Mesenchymal stem cell (in vitro differentiated cells and primary cell): ENCODE measurements around the gene GZMH. TPM values are rescaled to one million over a fixed set of nuclear protein-coding genes. Genes with fewer than 3 reads are reported as not detected.
"Not testable (repeated sequence)": the region's sequence is repeated elsewhere in the genome, so short reads cannot be mapped to it uniquely, and the experiment has no call there.

Experiments used
- DNase-seq: peaks from one replicate; pipeline ENCODE4 v3.0.0-alpha.2; 2013
- H2AFZ ChIP-seq: one replicate; pipeline ENCODE4 v1.6.1; 2013; ENCODE audit warnings: low read depth, mild to moderate bottlenecking, control low read depth, inconsistent platforms, low read length, moderate library complexity
- H2AK5ac ChIP-seq: 2 replicates; pipeline ENCODE4 v1.6.1; 2013; ENCODE audit warnings: low read length, moderate library complexity, mild to moderate bottlenecking, inconsistent platforms; ENCODE audit not compliant: severe bottlenecking
- H2BK120ac ChIP-seq: one replicate; pipeline ENCODE4 v1.6.1; 2013; ENCODE audit warnings: low read depth, mild to moderate bottlenecking, inconsistent platforms, low read length, moderate library complexity
- H2BK12ac ChIP-seq, 2 experiments: one replicate each; pipeline ENCODE4 v1.6.1; 2013; ENCODE audit warnings: inconsistent platforms in 2 of 2, low read length in 2 of 2, mild to moderate bottlenecking in 2 of 2, moderate library complexity in 2 of 2, control low read depth in 1 of 2
- H2BK15ac ChIP-seq: one replicate; pipeline ENCODE4 v1.6.1; 2013; ENCODE audit warnings: mild to moderate bottlenecking, low read depth, inconsistent platforms; ENCODE audit not compliant: poor library complexity, severe bottlenecking
- H2BK5ac ChIP-seq: 2 replicates; pipeline ENCODE4 v1.6.1; 2013; ENCODE audit warnings: low read depth, mild to moderate bottlenecking, low read length, control low read depth, inconsistent platforms; ENCODE audit not compliant: poor library complexity, severe bottlenecking
- H3K14ac ChIP-seq, 2 experiments: one replicate each; pipeline ENCODE4 v1.6.1; 2013; ENCODE audit warnings: inconsistent platforms in 2 of 2, low read length in 2 of 2, control low read depth in 1 of 2, mild to moderate bottlenecking in 1 of 2, moderate library complexity in 1 of 2
- H3K18ac ChIP-seq, 2 experiments: one replicate each; pipeline ENCODE4 v1.6.1; 2013; ENCODE audit warnings: inconsistent platforms in 2 of 2, low read length in 2 of 2, control low read depth in 1 of 2, low read depth in 1 of 2, mild to moderate bottlenecking in 1 of 2
- H3K23ac ChIP-seq, 2 experiments: one replicate each; pipeline ENCODE4 v1.6.1; 2013; ENCODE audit warnings: inconsistent platforms in 2 of 2, low read length in 2 of 2, mild to moderate bottlenecking in 2 of 2, moderate library complexity in 2 of 2, control low read depth in 1 of 2
- H3K27ac ChIP-seq: 2 replicates; pipeline ENCODE4 v1.5.1; 2013; ENCODE audit warnings: mild to moderate bottlenecking, moderate library complexity, low read length, control low read depth, inconsistent platforms; ENCODE audit not compliant: poor library complexity, severe bottlenecking
- H3K27me3 ChIP-seq, 2 experiments: 2 replicates each; pipeline versions ENCODE4 v1.6.1 to v1.7.0; 2013; ENCODE audit warnings: low read length in 2 of 2, mild to moderate bottlenecking in 2 of 2, moderate library complexity in 2 of 2, control low read depth in 1 of 2, inconsistent platforms in 1 of 2; ENCODE audit not compliant: control insufficient read depth in 1 of 2, insufficient read depth in 1 of 2
- H3K36me3 ChIP-seq, 2 experiments: 2 replicates each; pipeline versions ENCODE4 v1.6.1 to v1.7.0; 2013; ENCODE audit warnings: low read length in 2 of 2, control low read depth in 1 of 2, inconsistent platforms in 1 of 2, low read depth in 1 of 2, mild to moderate bottlenecking in 1 of 2; ENCODE audit not compliant: insufficient read depth in 2 of 2, control insufficient read depth in 1 of 2
- H3K4ac ChIP-seq, 2 experiments: one replicate each; pipeline ENCODE4 v1.6.1; 2013; ENCODE audit warnings: inconsistent platforms in 2 of 2, low read length in 2 of 2, mild to moderate bottlenecking in 2 of 2, moderate library complexity in 2 of 2, control low read depth in 1 of 2, low read depth in 1 of 2
- H3K4me1 ChIP-seq: 2 replicates; pipeline ENCODE4 v1.6.1; 2013; ENCODE audit warnings: low read depth, low read length, control low read depth; ENCODE audit not compliant: control insufficient read depth, insufficient read depth
- H3K4me2 ChIP-seq: 2 replicates; pipeline ENCODE4 v1.6.1; 2013; ENCODE audit warnings: low read length, mild to moderate bottlenecking, inconsistent platforms; ENCODE audit not compliant: poor library complexity, severe bottlenecking
- H3K4me3 ChIP-seq, 2 experiments: 2 replicates each; pipeline versions ENCODE4 v1.5.1 to v1.7.0; 2013; ENCODE audit warnings: low read length in 2 of 2, mild to moderate bottlenecking in 2 of 2, control low read depth in 1 of 2, low read depth in 1 of 2; ENCODE audit not compliant: insufficient read depth in 1 of 2
- H3K79me1 ChIP-seq: replicated peaks from 2 replicates; pipeline ENCODE4 v1.6.1; 2013; ENCODE audit warnings: mild to moderate bottlenecking, control low read depth, low read length, inconsistent platforms; ENCODE audit not compliant: poor library complexity, severe bottlenecking
- H3K9ac ChIP-seq: 2 replicates; pipeline ENCODE4 v1.7.0; 2013; ENCODE audit warnings: mild to moderate bottlenecking, low read length, moderate library complexity
- H3K9me3 ChIP-seq: 2 replicates; pipeline ENCODE4 v1.7.0; 2013; ENCODE audit warnings: mild to moderate bottlenecking, low read length; ENCODE audit not compliant: control insufficient read depth
- H4K8ac ChIP-seq: one replicate; pipeline ENCODE4 v1.6.1; 2013; ENCODE audit warnings: inconsistent platforms, mild to moderate bottlenecking, low read length, moderate library complexity
- H4K91ac ChIP-seq: one replicate; pipeline ENCODE4 v1.6.1; 2013; ENCODE audit warnings: mild to moderate bottlenecking, low read length, inconsistent platforms
- WGBS: methylation state at CpG from one replicate; pipeline ENCODE4 v1.1.7; 2013; ENCODE audit warnings: mixed read lengths; 5-methylcytosine and 5-hydroxymethylcytosine counted together
- polyA plus RNA-seq, 2 experiments: library from polyadenylated mRNA; stranded (reverse); fragments of 200-250 nt; gene quantifications; one replicate each; pipeline ENCODE4 v1.2.3, GENCODE V29; 2013

The GZMH gene
- polyA plus RNA-seq (2013, experiment 1 of 2): not detected
- not detected for polyA plus RNA-seq (2013, experiment 2 of 2)

GRCh38 chr14:24609655-24610344, at the start of gene GZMH:
Gene GZMH (minus strand): TSS chr14:24609685. CDS start chr14:24609613, 72 bp downstream.
- no peaks in the 10 kb centered on the region for H3K9me3 ChIP-seq

DNA sequence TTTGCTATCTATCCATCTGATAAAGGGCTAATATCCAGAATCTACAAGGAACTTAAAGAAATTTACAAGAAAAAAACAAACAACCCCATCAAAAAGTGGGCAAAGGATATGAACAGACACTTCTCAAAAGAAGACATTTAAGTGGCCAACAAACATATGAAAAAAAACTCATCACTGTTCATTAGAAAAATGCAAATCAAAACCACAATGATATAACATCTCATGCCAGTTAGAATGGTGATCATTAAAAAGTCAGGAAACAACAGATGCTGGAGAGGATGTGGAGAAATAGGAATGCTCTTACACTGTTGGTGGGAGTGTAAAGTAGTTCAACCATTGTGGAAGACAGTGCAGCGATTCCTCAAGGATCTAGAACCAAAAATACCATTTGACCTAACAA, 38.9 kb upstream of the GZMH start:
- H3K27me3 ChIP-seq, H3K23ac ChIP-seq, H2BK12ac ChIP-seq, H3K9ac ChIP-seq, DNase-seq, H3K14ac ChIP-seq, H2BK15ac ChIP-seq, H3K18ac ChIP-seq, H2BK5ac ChIP-seq, H2AFZ ChIP-seq, H3K36me3 ChIP-seq, H3K4me2 ChIP-seq, H3K4ac ChIP-seq, H3K4me1 ChIP-seq, H2BK120ac ChIP-seq, H2AK5ac ChIP-seq, H3K79me1 ChIP-seq, H4K91ac ChIP-seq, H4K8ac ChIP-seq, H3K27ac ChIP-seq, H3K9me3 ChIP-seq, H3K4me3 ChIP-seq: not testable (repeated sequence)
- WGBS: 20% methylated on average over 1 of the region's 1 CpG

More at GRCh38 chr14:24609655-24610344, at the start of gene GZMH:
- H3K9ac ChIP-seq: no peak within 1 kb of the TSS
- no peak within 1 kb of the TSS for H3K4ac ChIP-seq
- H3K79me1 ChIP-seq: no peaks in the 10 kb centered on the region
- H3K27ac ChIP-seq: no peak within 1 kb of the TSS
- H3K36me3 ChIP-seq: no peaks in the 10 kb centered on the region
- H4K91ac ChIP-seq: no peak within 1 kb of the TSS
- no peak within 1 kb of the TSS for H3K4me3 ChIP-seq
- H2BK5ac ChIP-seq: no peak within 1 kb of the TSS
- DNase-seq: no peak
- no CpG with 5 or more reads among the region's 2 CpGs for WGBS
- no peak within 1 kb of the TSS for H3K14ac ChIP-seq
- H3K4me1 ChIP-seq: no peaks in the 10 kb centered on the region
- H4K8ac ChIP-seq: no peak within 1 kb of the TSS
- H3K27me3 ChIP-seq: no peaks in the 10 kb centered on the region
- no peak within 1 kb of the TSS for H2BK12ac ChIP-seq
- no peak within 1 kb of the TSS for H2AFZ ChIP-seq
- no peak within 1 kb of the TSS for H2BK120ac ChIP-seq
- H3K18ac ChIP-seq: no peak within 1 kb of the TSS
- no peak within 1 kb of the TSS for H2BK15ac ChIP-seq
- H3K4me2 ChIP-seq: no peak within 1 kb of the TSS
- no peak within 1 kb of the TSS for H3K23ac ChIP-seq
- no peak within 1 kb of the TSS for H2AK5ac ChIP-seq

- no peaks in the 10 kb centered on the region for H3K79me1 ChIP-seq
- no peak for DNase-seq
- WGBS: 63% methylated on average over 3 of the region's 3 CpGs
Observed at GRCh38 chr14:24639905-24640304, 30.4 kb upstream of the GZMH start.

DNA sequence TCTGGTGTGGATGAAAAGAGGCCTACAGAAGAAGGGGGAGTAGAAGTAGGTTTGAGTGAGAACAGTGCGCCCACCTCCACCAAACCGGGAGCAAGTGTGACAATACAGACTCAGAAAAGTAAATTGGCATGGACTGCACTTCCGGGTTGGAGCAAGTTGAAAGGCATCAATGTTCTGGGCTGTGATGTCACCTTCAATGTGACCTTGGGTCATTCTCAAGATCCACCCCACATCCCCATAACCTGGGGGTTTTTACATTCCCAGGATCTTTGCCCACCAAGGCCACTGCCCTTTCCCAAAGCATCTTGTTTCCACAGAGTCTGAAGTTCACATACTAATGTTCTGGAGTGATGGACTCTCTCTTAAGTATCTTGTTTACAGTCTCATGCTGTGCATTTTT, 29.8 kb upstream of the GZMH start:
- 84% methylated on average over 3 of the region's 3 CpGs for WGBS

More at GRCh38 chr14:24639905-24640304, 30.4 kb upstream of the GZMH start:
- Histone ChIP-seq H2BK5ac (no peak overlapping the region), H2BK15ac (no peak overlapping the region), H3K4me1 (no peaks in the 10 kb centered on the region), H2AK5ac (no peak overlapping the region), H3K14ac (no peak overlapping the region), H4K8ac (no peak overlapping the region), H3K18ac (no peak overlapping the region), H3K27me3 (no peaks in the 10 kb centered on the region), H3K4me2 (no peak overlapping the region), H2AFZ (no peak overlapping the region), H3K27ac (no peak overlapping the region), H3K4ac (no peak overlapping the region), H3K36me3 (no peaks in the 10 kb centered on the region), H3K9me3 (no peaks in the 10 kb centered on the region), H3K4me3 (no peak overlapping the region), H2BK12ac (no peak overlapping the region), H4K91ac (no peak overlapping the region), H3K23ac (no peak overlapping the region), H2BK120ac (no peak overlapping the region), H3K9ac (no peak overlapping the region)

More for the DNA sequence above, 29.8 kb upstream of the GZMH start:
- H3K4ac ChIP-seq: no peak overlapping the region
- DNase-seq: no peak
- no peak overlapping the region for H2BK15ac ChIP-seq
- no peak overlapping the region for H3K9ac ChIP-seq
- H3K4me3 ChIP-seq: no peak overlapping the region
- no peak overlapping the region for H2BK5ac ChIP-seq
- H3K79me1 ChIP-seq: no peaks in the 10 kb centered on the region
- no peak overlapping the region for H3K23ac ChIP-seq
- H3K4me1 ChIP-seq: no peaks in the 10 kb centered on the region
- H4K91ac ChIP-seq: no peak overlapping the region
- H3K36me3 ChIP-seq: no peaks in the 10 kb centered on the region
- H3K27ac ChIP-seq: no peak overlapping the region
- no peak overlapping the region for H2BK120ac ChIP-seq
- no peak overlapping the region for H3K18ac ChIP-seq
- no peak overlapping the region for H2BK12ac ChIP-seq
- H3K27me3 ChIP-seq: no peaks in the 10 kb centered on the region
- H4K8ac ChIP-seq: no peak overlapping the region
- H3K4me2 ChIP-seq: no peak overlapping the region
- no peak overlapping the region for H3K14ac ChIP-seq
- no peak overlapping the region for H2AFZ ChIP-seq
- no peaks in the 10 kb centered on the region for H3K9me3 ChIP-seq
- H2AK5ac ChIP-seq: no peak overlapping the region
